Lung microvascular endothelial cell (primary cell): ENCODE results near the gene NAV1. TPM values are rescaled to one million over a fixed set of nuclear protein-coding genes. Genes with fewer than 3 reads are reported as not detected.

Source experiments
- DNase-seq, 2 donors: peaks; one replicate each; pipeline versions ENCODE4 v3.0.0 to v3.0.0-alpha.2; 2010; ENCODE audit warnings: low read depth in 2 of 2
- total RNA-seq: library from RNA; depleted of rRNA; stranded (reverse); fragments of >200 nt; gene quantifications from 2 replicates; pipeline ENCODE4 v1.2.1, GENCODE V29; 2014

Gene NAV1, protein sequence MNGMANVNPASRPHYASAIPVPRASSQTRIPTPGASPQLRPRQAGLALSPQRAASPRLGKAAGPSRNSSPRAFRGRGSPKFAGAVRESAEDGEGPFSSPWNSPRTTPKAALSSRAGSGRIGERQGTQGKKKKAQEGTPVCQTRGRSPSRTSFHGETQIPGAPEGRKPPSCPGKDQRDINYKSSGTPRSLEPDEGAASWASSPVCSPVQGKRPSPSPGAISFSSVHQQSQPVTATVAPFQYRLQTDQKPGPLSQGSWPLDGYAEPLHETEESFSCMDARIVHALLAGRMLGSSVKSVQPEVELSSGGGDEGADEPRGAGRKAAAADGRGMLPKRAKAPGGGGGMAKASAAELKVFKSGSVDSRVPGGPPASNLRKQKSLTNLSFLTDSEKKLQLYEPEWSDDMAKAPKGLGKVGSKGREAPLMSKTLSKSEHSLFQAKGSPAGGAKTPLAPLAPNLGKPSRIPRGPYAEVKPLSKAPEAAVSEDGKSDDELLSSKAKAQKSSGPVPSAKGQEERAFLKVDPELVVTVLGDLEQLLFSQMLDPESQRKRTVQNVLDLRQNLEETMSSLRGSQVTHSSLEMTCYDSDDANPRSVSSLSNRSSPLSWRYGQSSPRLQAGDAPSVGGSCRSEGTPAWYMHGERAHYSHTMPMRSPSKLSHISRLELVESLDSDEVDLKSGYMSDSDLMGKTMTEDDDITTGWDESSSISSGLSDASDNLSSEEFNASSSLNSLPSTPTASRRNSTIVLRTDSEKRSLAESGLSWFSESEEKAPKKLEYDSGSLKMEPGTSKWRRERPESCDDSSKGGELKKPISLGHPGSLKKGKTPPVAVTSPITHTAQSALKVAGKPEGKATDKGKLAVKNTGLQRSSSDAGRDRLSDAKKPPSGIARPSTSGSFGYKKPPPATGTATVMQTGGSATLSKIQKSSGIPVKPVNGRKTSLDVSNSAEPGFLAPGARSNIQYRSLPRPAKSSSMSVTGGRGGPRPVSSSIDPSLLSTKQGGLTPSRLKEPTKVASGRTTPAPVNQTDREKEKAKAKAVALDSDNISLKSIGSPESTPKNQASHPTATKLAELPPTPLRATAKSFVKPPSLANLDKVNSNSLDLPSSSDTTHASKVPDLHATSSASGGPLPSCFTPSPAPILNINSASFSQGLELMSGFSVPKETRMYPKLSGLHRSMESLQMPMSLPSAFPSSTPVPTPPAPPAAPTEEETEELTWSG (N-terminal part only)
- 1.6 and 5.9 TPM in 2 replicates for total RNA-seq

DNA sequence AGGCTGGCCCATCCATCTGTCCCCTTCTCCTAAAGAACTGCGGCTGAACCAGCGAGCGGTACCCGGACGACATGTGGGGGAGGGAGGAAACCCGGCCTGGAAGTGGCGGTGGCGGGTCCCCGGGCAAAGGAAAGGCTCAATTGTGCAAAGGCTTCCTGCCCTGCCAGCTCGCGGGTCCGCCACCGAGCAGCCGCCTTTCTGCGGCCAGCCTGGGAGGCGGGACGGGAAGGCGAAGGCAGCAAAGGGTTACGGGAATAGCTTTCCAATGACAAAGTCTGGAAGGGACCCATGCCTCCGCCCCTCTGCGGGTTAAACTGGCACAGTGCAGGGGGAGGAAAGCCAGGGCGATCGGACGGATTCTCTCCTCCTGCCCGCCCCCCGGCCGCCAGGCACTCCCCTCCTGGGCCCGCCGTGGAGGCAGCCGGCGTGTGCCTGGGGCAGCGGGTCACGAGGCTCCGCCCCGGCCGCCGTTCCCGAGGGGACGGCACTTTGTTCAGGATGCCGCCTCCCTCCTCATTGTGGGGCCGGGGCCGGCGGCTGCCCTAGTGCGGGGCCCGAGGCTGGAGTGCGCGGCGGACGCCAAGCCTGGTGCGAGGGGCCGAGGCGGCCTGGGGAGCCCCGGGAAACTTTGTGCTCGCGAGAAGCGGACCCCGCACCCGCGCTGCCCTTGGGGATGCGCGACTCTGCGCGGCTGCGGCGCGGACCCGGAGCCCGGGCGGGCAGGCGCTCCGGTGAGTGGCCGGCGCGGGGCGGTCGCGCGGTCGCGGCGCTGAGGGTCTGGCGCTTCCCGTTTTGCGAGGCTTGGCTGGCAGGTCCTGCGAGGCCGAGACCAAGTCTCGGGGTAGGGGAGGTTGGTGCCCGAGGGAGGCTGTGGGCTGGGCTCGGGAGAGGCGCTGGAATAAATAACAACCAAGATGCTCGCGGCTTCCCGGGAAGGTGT lies at the start of gene NAV1:
Gene NAV1, plus strand, starts transcription at position 516 of the 940 bp plus-strand sequence. CDS start 83,758 bp downstream, outside the sequence.
- DNase-seq, result peak; percentile 62 to 78

- DNase-seq, result peak in 1 of 2 donors; percentile 59
These were observed 49.2 kb upstream of the NAV1 start for GRCh38 chr1:201489643-201490261.

- DNase-seq, result peak; percentile 45 to 71
These were observed 48.2 kb upstream of the NAV1 start for GRCh38 chr1:201490708-201491131.

DNA sequence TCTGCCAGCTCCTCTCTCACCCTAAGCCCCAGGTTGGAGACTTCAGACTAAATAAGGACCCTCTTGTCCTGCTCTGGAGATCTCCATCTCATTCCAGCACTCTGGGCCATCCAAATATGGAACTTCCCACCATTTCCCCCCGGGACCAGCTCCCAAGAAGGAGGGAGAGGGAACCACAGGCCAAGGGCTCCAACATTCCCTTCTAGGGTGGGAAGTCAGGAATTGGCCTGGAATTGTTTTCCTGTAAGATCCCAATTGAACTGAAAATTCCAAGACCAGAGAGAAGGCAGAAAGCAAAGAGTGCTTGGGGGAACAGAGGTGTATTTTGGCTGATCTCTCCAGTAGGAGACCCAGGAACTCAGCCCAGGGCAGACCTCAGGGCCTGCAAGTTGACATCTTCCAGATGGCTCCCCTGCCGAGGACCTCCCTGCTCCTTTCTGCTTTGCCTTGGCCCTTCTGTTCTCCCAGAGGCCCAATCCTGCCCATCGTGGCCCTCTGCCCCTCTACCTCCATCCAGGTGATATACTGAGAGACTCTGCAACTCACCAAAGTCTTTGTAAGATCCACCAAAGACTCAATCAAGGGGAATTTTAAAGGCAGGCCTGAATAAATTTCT lies 46.9 kb upstream of the NAV1 start:
- no peak for DNase-seq

DNA sequence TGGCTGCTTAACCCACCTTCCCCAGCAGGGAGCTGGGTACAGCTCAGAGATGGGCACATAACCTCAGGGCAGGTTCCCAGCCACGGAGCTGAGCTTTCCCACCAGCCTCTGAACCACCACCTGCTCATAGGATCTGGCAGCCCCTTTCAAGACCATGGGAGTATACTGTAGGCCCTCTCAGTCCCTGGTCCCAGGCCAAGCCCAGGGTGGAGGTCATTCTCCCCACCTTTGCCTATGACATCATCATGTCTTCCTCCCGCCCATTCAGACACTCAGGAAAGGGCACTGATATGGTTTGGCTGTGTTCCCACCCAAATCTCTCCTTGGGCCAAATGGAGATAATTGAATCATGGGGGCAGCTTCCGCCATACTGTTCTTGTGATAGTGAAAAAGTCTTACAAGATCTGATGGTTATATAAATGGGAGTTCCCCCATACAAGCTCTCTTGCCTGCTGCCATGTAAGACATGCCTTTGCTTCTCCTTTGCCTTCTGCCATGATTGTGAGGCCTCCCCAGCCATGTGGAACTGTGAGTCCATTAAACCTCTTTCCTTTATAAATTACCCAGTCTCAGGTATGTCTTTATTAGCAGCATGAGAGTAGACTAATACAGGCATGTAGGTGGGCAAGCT lies 45.8 kb upstream of the NAV1 start:
- peak in 1 of 2 donors; percentile 53 for DNase-seq

DNA sequence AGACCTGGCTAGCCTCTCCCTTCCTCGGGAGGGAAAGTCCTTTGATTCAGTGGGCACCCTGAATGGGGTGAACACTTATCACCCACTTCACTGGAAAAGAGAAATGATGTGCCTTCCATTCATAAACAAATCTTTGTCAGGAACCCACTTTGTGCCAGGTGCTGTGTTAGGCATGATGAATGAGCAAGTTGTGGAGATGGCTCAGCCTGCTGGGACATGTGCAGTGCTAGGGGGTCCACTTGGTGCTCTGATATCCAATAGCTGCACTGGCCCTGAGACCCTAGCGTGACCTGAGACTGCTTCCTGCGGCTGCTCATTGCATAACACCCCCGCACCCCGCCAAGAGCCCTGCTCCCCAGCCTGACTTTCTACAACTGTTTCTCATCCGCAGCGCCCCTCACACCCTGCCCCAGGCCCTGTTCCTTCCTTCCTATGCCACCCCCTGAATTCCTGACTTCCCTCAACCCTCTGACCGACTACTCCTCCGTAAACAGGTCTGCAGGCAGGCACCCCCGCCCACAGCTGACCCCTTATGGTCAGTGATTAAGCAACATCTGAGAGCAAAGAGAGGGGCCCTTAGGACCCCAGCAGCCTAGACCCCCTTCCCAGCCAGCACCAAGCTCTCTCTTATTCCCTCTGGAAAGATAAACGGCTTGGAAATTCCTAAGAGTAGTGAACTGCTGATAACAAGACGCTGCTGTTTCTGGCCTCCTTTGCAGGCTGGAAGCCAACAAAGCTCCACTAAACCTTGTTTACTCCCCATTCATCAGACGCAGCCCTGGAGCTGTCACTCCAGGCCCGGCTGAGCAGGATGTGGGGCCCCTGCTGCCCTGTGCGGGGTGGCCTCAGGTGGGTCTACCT lies 44.9 kb upstream of the NAV1 start:
- DNase-seq, result peak in 1 of 2 donors; percentile 61

DNA sequence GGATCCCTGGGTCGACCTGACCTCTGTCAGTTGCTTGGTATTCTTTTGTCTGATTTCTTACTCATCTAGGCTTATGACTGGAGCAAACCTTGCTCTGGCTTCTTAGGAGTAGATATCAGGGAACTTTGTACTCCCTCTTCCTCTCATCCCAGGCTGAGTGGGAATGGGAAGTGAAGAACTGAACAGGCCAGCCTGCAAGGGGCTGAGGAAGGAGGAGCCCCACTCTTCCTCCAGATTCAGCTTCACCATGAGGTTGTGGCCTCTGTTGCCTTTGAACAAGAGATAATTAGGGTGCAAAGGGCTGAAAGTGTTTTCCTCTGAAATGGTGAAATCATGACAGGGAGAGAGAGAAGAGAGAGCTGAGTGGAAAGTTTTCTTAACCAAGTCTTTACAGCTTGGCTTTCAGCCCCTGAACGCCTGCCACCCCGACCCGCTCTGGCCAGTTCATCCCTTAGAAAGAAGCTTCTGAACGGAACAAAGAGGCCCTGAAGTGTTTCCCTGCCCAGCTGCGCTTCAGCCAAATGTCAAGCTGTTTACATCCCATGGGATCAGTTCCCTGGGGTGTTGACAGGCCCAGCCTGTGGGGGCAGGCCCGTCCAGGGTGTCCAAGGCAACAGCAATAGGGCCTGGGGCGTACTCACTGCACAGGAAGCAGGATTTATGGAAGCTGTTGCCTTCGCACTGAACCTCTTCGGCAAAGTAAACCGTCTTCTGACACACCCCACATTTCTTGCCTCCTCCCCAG lies 43.2 kb upstream of the NAV1 start:
- peak in 1 of 2 donors; percentile 72 for DNase-seq

DNA sequence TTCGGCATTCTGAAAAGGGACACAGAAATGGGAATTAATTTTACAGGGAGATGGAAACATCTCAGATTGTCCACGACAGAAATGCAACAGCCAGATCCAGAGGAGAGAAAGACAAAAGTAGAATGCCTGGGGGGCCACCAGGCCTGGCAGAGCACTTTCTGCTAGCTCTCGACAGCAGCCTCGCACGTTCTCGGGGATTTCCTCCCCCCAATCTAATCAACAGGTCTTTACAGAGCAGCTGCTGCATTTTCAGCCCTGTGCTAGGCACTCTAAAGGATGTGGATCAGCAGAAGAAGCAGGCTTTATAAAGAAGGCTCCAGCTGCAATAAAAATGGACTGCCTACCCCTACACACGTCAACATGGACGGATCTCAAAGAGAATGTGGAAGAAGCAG lies 42.6 kb upstream of the NAV1 start:
- DNase-seq, result no peak

GRCh38 chr1:201497935-201498509 lies 40.9 kb upstream of the NAV1 start:
- DNase-seq, result no peak

- no peak for DNase-seq
These were observed 40.3 kb upstream of the NAV1 start for GRCh38 chr1:201498621-201499020.

- DNase-seq, result no peak
These were observed 39.7 kb upstream of the NAV1 start for GRCh38 chr1:201499191-201499590.

GRCh38 chr1:201499795-201500669 lies 38.9 kb upstream of the NAV1 start:
- DNase-seq, result no peak

DNA sequence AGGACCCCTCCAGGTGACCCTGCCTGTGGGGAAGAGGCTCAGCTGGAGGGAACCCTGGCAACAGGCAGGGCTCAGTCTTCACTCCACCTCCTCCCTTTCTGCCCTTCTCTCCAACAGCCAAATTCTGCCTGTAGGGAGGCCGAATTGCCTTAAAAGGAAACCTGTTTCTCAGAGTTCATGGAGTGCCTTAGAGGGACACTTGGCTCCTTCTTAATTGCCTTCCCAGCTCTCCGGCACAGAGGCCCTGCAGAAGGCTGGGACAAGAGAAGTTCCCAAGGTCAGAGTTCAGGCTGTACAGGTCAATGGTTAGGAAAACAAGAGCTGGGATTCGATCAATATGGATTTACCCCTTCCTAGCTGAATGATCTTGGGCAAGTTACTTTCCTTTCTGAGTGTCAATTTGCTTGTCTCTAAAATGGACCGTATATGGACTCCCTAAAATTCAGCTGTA lies 38.2 kb upstream of the NAV1 start:
- DNase-seq, result no peak

GRCh38 chr1:201501144-201501543 lies 37.8 kb upstream of the NAV1 start:
- peak; percentile 57 to 62 for DNase-seq

- DNase-seq, result no peak
These were observed 37.0 kb upstream of the NAV1 start for GRCh38 chr1:201501812-201502510.
